IPS DF 6.9 (cell line): ENCODE measurements around the gene IFI6.

ENCODE experiments used
- DNase-seq: peaks from one replicate; pipeline ENCODE4 v3.0.0-alpha.2; 2013; ENCODE audit warnings: low read depth, low spot score
- H3K27ac ChIP-seq: one replicate; pipeline ENCODE4 v1.5.1; 2013; ENCODE audit warnings: low read length, control low read depth
- H3K27me3 ChIP-seq: 2 replicates; pipeline ENCODE4 v1.6.1; 2013; ENCODE audit warnings: mild to moderate bottlenecking, low read length; ENCODE audit not compliant: control insufficient read depth, insufficient read depth
- H3K36me3 ChIP-seq: 2 replicates; pipeline ENCODE4 v1.6.1; 2013; ENCODE audit warnings: low read length; ENCODE audit not compliant: control insufficient read depth, insufficient read depth
- H3K4me1 ChIP-seq: 2 replicates; pipeline ENCODE4 v1.6.1; 2013; ENCODE audit warnings: low read length; ENCODE audit not compliant: control insufficient read depth, insufficient read depth
- H3K4me3 ChIP-seq: 2 replicates; pipeline ENCODE4 v1.5.1; 2013; ENCODE audit warnings: mild to moderate bottlenecking, low read length
- H3K9me3 ChIP-seq: 2 replicates; pipeline ENCODE4 v1.6.1; 2013; ENCODE audit warnings: low read length, inconsistent platforms; ENCODE audit not compliant: control insufficient read depth, insufficient read depth
- WGBS: extraction: QIAGEN DNeasy Blood & Tissue Kit; methylation state at CpG from one replicate; pipeline ENCODE4 v1.1.7; 2013; ENCODE audit warnings: mixed read lengths, missing lambda C conversion rate; ENCODE audit not compliant: insufficient read length, insufficient coverage; 5-methylcytosine and 5-hydroxymethylcytosine counted together

IFI6 gene

GRCh38 chr1:27672750-27673112, 739 bp upstream of the IFI6 start:
- Histone ChIP-seq H3K9me3 (no peaks in the 10 kb centered on the region), H3K36me3 (no peaks in the 10 kb centered on the region), H3K4me1 (no peaks in the 10 kb centered on the region; the same call in 1 of the 2 replicates), H3K4me3 (no peak overlapping the region), H3K27ac (no peak overlapping the region), H3K27me3 (no peaks in the 10 kb centered on the region; the same call in 1 of the 2 replicates)
- no peak for DNase-seq

- H3K9me3 ChIP-seq = no peaks in the 10 kb centered on the region
- H3K36me3 ChIP-seq = no peaks in the 10 kb centered on the region
- DNase-seq = no peak
- H3K4me1 ChIP-seq = no peaks in the 10 kb centered on the region; the same call in 1 of the 2 replicates
- H3K4me3 ChIP-seq = no peak overlapping the region
- no CpG with 5 or more reads among the region's 4 CpGs for WGBS
- no peaks in the 10 kb centered on the region; the same call in 1 of the 2 replicates for H3K27me3 ChIP-seq
- no peak overlapping the region for H3K27ac ChIP-seq
Observed at GRCh38 chr1:27669876-27670275, 2.1 kb downstream of the IFI6 start.

GRCh38 chr1:27668808-27669723, 2.9 kb downstream of the IFI6 start:
- no peak overlapping the region for H3K27ac ChIP-seq
- no peak for DNase-seq
- no CpG with 5 or more reads among the region's 36 CpGs for WGBS
- H3K4me3 ChIP-seq = 0 out of 2 replicates have a peak overlapping the region, but pooled peaks have one; percentile 8
- H3K9me3 ChIP-seq = no peaks in the 10 kb centered on the region
- no peaks in the 10 kb centered on the region for H3K36me3 ChIP-seq
- H3K27me3 ChIP-seq = no peaks in the 10 kb centered on the region; the same call in 1 of the 2 replicates
- H3K4me1 ChIP-seq = no peaks in the 10 kb centered on the region; the same call in 1 of the 2 replicates

- DNase-seq = no peak
- Histone ChIP-seq H3K27ac (no peak overlapping the region), H3K4me3 (no peak overlapping the region), H3K27me3 (no peaks in the 10 kb centered on the region; the same call in 1 of the 2 replicates), H3K36me3 (no peaks in the 10 kb centered on the region), H3K4me1 (no peaks in the 10 kb centered on the region; the same call in 1 of the 2 replicates), H3K9me3 (no peaks in the 10 kb centered on the region)
- no CpG with 5 or more reads among the region's 42 CpGs for WGBS
Observed at GRCh38 chr1:27668121-27668807, 3.7 kb downstream of the IFI6 start.

GRCh38 chr1:27666791-27667254, 5.2 kb downstream of the IFI6 start:
- no peaks in the 10 kb centered on the region for H3K36me3 ChIP-seq
- no peak overlapping the region for H3K27ac ChIP-seq
- no peak overlapping the region for H3K4me3 ChIP-seq
- no peaks in the 10 kb centered on the region; the same call in 1 of the 2 replicates for H3K27me3 ChIP-seq
- H3K9me3 ChIP-seq = no peaks in the 10 kb centered on the region
- DNase-seq = no peak
- WGBS = no CpG with 5 or more reads among the region's 6 CpGs
- H3K4me1 ChIP-seq = peaks cover 2% of the 10 kb centered on the region; the same call in 1 of the 2 replicates

- Histone ChIP-seq H3K9me3 (no peaks in the 10 kb centered on the region), H3K4me3 (no peak overlapping the region), H3K4me1 (peaks cover 2% of the 10 kb centered on the region; the same call in 1 of the 2 replicates), H3K36me3 (no peaks in the 10 kb centered on the region), H3K27ac (no peak overlapping the region), H3K27me3 (no peaks in the 10 kb centered on the region; the same call in 1 of the 2 replicates)
- WGBS = no CpG with 5 or more reads among the region's 4 CpGs
- DNase-seq = no peak
Observed at GRCh38 chr1:27666294-27666693, 5.7 kb downstream of the IFI6 start.

GRCh38 chr1:27665016-27665651, 6.9 kb downstream of the IFI6 start:
- no peak overlapping the region for H3K27ac ChIP-seq
- no peaks in the 10 kb centered on the region for H3K36me3 ChIP-seq
- H3K9me3 ChIP-seq = no peaks in the 10 kb centered on the region
- no peak overlapping the region for H3K4me3 ChIP-seq
- no peaks in the 10 kb centered on the region; the same call in 1 of the 2 replicates for H3K27me3 ChIP-seq
- DNase-seq = no peak
- H3K4me1 ChIP-seq = peaks cover 2% of the 10 kb centered on the region; the same call in 1 of the 2 replicates
- WGBS = no CpG with 5 or more reads among the region's 9 CpGs

- Histone ChIP-seq H3K36me3 (no peaks in the 10 kb centered on the region), H3K27me3 (no peaks in the 10 kb centered on the region; the same call in 1 of the 2 replicates), H3K27ac (no peak overlapping the region), H3K4me1 (peaks cover 4% of the 10 kb centered on the region; the same call in 1 of the 2 replicates), H3K9me3 (no peaks in the 10 kb centered on the region), H3K4me3 (no peak overlapping the region)
- DNase-seq = no peak
- no CpG with 5 or more reads among the region's 8 CpGs for WGBS
Observed at GRCh38 chr1:27664291-27664690, 7.7 kb downstream of the IFI6 start.

GRCh38 chr1:27662707-27663393, 9.1 kb downstream of the IFI6 start:
- Histone ChIP-seq H3K27me3 (no peaks in the 10 kb centered on the region), H3K9me3 (no peaks in the 10 kb centered on the region), H3K4me1 (peaks cover 7% of the 10 kb centered on the region), H3K27ac (no peak overlapping the region), H3K4me3 (no peak overlapping the region), H3K36me3 (no peaks in the 10 kb centered on the region)
- no peak for DNase-seq
- no CpG with 5 or more reads among the region's 12 CpGs for WGBS
